ENCODE measurements around the gene NDUFS8. TPM values are rescaled to one million over a fixed set of nuclear protein-coding genes. Genes with fewer than 3 reads are reported as not detected.

NDUFS8 gene
- total and polyA plus RNA-seq, 2 of the 4 experiments (the other 2 are of a cell fraction): 85.9 to 131 TPM

- H3K9me3 ChIP-seq (ENCODE audit: control insufficient read depth, insufficient read depth, low read length): no peaks in the 10 kb centered on the region
- WGBS, 2 experiments (ENCODE audit: extremely low coverage in 2 of 2, insufficient read length in 1 of 2): 44% methylated on average over 6 of the region's 11 CpGs; no CpG with 5 or more reads in 1 of the 2 experiments
- H3K9me1 ChIP-seq (ENCODE audit: insufficient read depth, low read length): no peaks in the 10 kb centered on the region; the same call in 1 of the 2 replicates
- POLR2A ChIA-PET (ENCODE audit: unreplicated experiment): no interaction called here
- no peak overlapping the region for H3K9ac ChIP-seq (ENCODE audit: low read depth, low read length)
- peaks cover 22% of the 10 kb centered on the region; the same call in 1 of the 2 replicates for H3K36me3 ChIP-seq (ENCODE audit: control insufficient read depth, insufficient read depth, low read length)
- H2BK15ac ChIP-seq (ENCODE audit: low read depth, low read length): no peak overlapping the region
- H3K4ac ChIP-seq (ENCODE audit: low read depth, low read length): peak overlapping the region; percentile 66
- peak; percentile 35 for DNase-seq
- H4K8ac ChIP-seq (ENCODE audit: low read depth in 2 of 2, low read length in 2 of 2): no peak overlapping the region
- intact Hi-C loops (cut with micrococcal nuclease): no loop called here
- TF ChIP-seq RFX5 (IDR thresholded peaks at IDR 0.05; ENCODE audit: low read depth, low read length) (no peak), RAD21 (IDR thresholded peaks at IDR 0.05; ENCODE audit: low read length) (peak; percentile 51), SMC3 (IDR thresholded peaks at IDR 0.05; ENCODE audit: low read depth, low read length) (peak; percentile 47), POLR2A (IDR thresholded peaks at IDR 0.05; ENCODE audit: low read depth, low read length) (no peak)
- TF ChIP-seq, protein P1, sequence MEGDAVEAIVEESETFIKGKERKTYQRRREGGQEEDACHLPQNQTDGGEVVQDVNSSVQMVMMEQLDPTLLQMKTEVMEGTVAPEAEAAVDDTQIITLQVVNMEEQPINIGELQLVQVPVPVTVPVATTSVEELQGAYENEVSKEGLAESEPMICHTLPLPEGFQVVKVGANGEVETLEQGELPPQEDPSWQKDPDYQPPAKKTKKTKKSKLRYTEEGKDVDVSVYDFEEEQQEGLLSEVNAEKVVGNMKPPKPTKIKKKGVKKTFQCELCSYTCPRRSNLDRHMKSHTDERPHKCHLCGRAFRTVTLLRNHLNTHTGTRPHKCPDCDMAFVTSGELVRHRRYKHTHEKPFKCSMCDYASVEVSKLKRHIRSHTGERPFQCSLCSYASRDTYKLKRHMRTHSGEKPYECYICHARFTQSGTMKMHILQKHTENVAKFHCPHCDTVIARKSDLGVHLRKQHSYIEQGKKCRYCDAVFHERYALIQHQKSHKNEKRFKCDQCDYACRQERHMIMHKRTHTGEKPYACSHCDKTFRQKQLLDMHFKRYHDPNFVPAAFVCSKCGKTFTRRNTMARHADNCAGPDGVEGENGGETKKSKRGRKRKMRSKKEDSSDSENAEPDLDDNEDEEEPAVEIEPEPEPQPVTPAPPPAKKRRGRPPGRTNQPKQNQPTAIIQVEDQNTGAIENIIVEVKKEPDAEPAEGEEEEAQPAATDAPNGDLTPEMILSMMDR (conservative IDR thresholded peaks at IDR 0.05; ENCODE audit: low read depth, low read length): peak; percentile 48
- no peaks in the 10 kb centered on the region for H4K20me1 ChIP-seq (ENCODE audit: insufficient read depth, low read length)
- H3K14ac ChIP-seq (replicated peaks; ENCODE audit: low read depth, low read length): no peak overlapping the region
- H3K4me3 ChIP-seq (ENCODE audit: insufficient read depth, low read depth, low read length): no peak overlapping the region
- H3K56ac ChIP-seq (ENCODE audit: extremely low read depth, insufficient read depth, low read length): no peak overlapping the region
- peak overlapping the region; percentile 10; the same call in 1 of the 2 replicates for H2AK5ac ChIP-seq (ENCODE audit: low read depth, low read length)
- no peak overlapping the region for H2BK5ac ChIP-seq (ENCODE audit: low read depth, low read length, poor library complexity, severe bottlenecking)
- 0 out of 2 replicates have a peak overlapping the region, but pooled peaks have one; percentile 4 for H4K5ac ChIP-seq (ENCODE audit: low read depth, low read length)
- H3K23ac ChIP-seq (ENCODE audit: low read depth, low read length): no peak overlapping the region
- peak; percentile 74 for ATAC-seq (ENCODE audit: low read depth)
- dilution Hi-C loops (cut with HindIII; ENCODE audit: low sequenced_read_pairs, unreplicated experiment): no loop called here
- peak overlapping the region; percentile 49; the same call in 1 of the 2 replicates for H4K91ac ChIP-seq (ENCODE audit: insufficient read depth, low read depth, low read length)
- no TSS peak for BruUV-seq (replicated peaks)
- CTCF ChIA-PET: no interaction called here
- peak overlapping the region; percentile 87 for H2AK9ac ChIP-seq (replicated peaks; ENCODE audit: low read depth, low read length, poor library complexity)
- H3K18ac ChIP-seq (ENCODE audit: low read depth, low read length): no peak overlapping the region
- in situ Hi-C loops (cut with MboI; ENCODE audit: low sequenced_read_pairs): no loop called here
- no peaks in the 10 kb centered on the region for H3K27me3 ChIP-seq (ENCODE audit: control insufficient read depth, insufficient read depth, low read length)
- no peak overlapping the region for H2BK120ac ChIP-seq (ENCODE audit: low read depth, low read length)
- H3K27ac ChIP-seq (ENCODE audit: insufficient read depth, low read length): no peak overlapping the region
- no peak overlapping the region for H3K4me2 ChIP-seq (ENCODE audit: low read depth, low read length)
- H2BK20ac ChIP-seq (ENCODE audit: low read depth, low read length): no peak overlapping the region
- 0 out of 4 replicates have a peak, but pooled peaks cover 0 to under 1% of the 10 kb centered on the region in 2 experiments for H3K79me1 ChIP-seq (ENCODE audit: low read depth in 1 of 2, low read length in 2 of 2)
- H3K4me1 ChIP-seq (ENCODE audit: control insufficient read depth, insufficient read depth, low read length): peaks cover 6% of the 10 kb centered on the region; the same call in 1 of the 2 replicates
- peak overlapping the region; percentile 64 for H2AFZ ChIP-seq (replicated peaks; ENCODE audit: low read length, poor library complexity)
These were observed 9.9 kb upstream of the NDUFS8 start for GRCh38 chr11:68020575-68020974.
